ENCODE results near the gene DYSF.

DNA sequence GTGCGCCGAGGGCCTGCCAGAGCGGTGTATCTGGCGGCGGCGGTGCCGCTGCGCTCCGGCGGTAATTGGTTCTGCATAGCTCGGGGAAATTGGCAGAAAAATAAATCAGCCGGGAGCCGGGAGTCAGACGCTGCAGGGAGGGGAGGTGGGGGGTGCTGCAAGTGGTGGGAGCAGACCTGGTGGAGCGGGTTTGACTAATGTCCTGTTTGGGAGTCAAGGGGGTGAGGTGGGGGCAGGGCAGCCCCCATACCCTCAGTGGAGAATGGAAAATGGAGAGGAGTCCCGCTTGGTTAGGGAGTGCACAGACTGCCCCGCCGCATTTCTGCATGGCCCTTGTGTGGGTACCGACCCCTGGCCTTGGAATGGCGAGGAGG is 107.3 kb downstream of the DYSF start:
- TF ChIP-seq CTCF (IDR thresholded peaks at IDR 0.05) (no peak), POLR2A (IDR thresholded peaks at IDR 0.05) (no peak)
